Subcutaneous adipose tissue (tissue), 4 donors: ENCODE results near the gene CCDC158. TPM values are rescaled to one million over a fixed set of nuclear protein-coding genes. Genes with fewer than 3 reads are reported as not detected.

Source experiments
- total RNA-seq, 4 donors: library from RNA; depleted of rRNA; stranded (reverse); fragments of >200 nt; gene quantifications; one replicate each; pipeline ENCODE4 v1.1.0, GENCODE V29; 2016
- TF ChIP-seq, protein P1 (sequence below): fragments of 450-650 bp; IDR thresholded peaks from one replicate; pipeline ENCODE4 v1.5.1; 2016; ENCODE audit warnings: low read depth, mild to moderate bottlenecking, control low read depth, antibody characterized with exemption, moderate library complexity

The CCDC158 gene
- total RNA-seq, 4 donors from 2014 or later = 0.33 to 1.7 (median 1.2) TPM

DNA sequence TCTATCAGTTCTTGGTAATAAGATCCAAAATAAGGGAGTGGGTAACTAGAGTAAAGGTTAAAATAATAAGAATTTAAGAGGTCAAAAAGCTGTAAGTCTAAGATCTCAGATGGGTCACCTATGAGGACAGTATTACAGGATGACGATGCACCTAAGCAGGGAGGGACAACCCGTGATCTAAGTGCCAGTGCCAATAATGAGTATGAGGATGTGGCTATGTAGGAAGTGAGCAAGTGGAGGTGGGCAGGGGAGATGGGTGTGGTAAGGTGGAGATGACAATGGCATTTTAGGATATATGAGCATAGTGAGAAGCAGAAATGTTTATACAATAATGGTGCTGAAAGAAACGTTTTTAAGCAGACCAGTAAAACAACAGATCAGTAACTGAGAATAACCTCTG lies 19.3 kb downstream of the CCDC158 start:
- TF ChIP-seq, protein P1, sequence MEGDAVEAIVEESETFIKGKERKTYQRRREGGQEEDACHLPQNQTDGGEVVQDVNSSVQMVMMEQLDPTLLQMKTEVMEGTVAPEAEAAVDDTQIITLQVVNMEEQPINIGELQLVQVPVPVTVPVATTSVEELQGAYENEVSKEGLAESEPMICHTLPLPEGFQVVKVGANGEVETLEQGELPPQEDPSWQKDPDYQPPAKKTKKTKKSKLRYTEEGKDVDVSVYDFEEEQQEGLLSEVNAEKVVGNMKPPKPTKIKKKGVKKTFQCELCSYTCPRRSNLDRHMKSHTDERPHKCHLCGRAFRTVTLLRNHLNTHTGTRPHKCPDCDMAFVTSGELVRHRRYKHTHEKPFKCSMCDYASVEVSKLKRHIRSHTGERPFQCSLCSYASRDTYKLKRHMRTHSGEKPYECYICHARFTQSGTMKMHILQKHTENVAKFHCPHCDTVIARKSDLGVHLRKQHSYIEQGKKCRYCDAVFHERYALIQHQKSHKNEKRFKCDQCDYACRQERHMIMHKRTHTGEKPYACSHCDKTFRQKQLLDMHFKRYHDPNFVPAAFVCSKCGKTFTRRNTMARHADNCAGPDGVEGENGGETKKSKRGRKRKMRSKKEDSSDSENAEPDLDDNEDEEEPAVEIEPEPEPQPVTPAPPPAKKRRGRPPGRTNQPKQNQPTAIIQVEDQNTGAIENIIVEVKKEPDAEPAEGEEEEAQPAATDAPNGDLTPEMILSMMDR = no peak

DNA sequence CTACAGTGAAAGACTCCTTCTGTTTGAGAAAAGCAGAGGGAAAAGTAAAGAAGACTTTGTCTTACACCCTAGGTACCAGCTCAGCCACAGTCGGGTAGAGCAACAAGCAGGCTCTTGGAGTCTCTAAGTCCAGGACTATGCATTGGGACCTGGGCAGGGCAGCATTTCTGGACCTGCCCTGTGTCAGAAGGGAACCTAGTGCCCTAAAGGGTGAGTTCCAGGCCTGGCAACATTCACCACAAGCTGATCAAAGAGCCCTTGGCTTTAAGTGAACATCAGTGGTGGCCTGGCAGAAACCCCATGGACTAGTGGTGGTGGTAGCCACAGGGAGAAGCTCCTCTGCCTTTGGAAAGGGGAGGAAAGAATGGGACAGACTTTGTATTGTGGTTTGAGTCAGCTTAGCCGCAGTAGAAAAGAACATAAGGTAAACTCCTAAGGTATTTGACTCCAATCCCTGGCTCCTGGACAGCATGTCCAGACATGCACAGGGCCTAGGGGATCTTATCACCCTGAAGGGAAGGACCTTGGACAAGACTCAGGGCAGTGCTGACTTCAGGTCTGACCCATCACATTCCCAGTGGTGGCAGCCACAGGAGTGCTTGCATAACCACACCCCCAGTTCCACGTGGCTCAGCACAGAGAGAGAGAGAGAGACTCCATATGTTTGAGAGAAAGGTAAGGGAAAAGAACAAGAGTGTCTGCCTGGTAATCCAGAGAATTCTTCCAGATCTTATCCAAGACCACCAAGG lies 32.6 kb downstream of the CCDC158 start:
- TF ChIP-seq, protein P1 = no peak

DNA sequence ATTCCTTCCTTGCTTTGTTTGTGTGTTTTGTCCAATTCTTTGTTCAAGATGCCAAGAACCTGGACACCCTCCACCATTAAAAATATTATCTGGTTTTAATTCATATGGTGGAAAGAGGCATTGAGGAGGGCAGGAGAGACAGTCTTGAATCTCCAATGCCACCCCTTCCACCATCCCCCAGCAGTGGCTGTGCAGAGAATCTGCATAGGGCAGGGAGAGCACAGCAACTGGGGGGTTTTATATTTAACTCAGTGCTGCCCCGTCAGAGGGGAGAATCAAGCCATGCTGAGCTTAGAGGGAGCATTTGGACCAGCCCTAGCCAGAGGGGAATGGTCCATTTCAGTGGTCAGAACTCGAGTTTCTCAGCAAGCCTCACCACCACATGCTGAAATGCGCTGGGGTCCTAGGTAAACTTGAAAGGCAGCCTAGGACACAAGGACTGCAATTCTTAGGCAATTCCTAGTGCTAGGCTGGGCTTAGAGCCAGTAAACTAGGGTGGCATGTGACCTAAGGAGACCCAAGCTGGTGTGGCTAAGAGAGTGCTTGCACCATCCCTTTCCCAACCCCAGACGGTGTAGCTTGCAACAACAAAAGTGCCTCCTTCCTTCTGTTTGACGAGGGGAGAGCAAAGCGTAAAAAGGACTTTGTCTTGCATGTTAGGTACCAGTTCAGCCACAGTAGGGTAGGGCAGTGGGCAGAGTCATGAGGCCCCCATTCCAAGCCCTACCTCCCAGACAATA lies 34.2 kb downstream of the CCDC158 start:
- TF ChIP-seq, protein P1 = no peak

DNA sequence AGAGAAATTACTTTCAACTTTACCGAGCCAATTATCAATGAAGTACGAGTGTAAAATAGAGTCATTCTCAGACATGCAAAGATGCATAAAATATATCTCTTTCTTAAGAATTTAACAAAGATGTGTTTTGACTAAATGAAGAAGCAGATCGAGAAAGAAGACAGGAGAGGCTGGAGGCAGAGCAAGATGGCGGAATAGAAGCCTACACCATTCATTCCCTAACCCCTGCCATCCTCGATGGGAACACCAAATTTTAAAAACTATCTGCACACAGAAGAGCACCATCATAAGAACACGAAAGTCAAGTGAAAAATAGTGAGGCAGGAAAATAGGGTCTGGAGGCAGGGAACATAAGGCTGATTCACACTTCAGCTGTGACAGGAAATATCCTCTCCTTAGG lies 35.0 kb downstream of the CCDC158 start:
- TF ChIP-seq, protein P1 = no peak

DNA sequence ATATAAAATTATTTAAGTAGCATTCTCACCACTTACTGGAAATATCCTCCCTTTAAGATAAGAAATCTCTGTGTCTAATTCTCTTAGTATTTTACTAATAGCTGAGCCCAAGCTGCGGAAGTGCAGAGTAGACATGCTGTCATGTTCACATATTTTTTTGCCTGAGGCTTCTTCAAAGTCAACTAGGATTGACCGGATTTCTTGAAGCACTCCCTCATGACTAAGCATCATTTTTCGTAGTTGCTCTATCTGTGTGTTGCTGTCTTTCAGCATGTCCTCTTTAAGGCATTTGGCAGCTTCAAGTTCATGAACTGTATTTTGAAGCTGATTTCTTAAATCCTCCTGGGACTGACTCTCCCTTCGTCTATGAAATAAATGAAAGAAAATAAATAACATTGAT lies 36.9 kb downstream of the CCDC158 start:
- TF ChIP-seq, protein P1 = no peak

DNA sequence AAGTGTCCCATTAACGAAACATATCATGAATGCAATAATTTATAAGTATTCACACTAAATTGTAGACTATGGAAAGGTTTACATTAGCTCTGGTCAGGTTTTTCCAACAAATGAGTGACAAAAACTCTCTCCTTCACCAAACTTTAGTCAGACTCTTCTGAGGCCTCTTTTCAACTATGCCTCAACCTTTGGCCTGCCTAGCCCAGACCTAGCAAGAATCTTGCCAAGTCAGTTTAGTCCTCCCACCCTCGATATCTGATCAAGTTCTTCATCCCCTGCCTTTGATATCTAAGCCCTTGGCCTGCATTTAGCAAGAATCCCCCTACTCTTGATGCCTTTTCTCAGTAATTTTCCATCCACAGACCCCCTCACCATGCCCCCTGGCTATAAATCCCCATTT lies 37.9 kb downstream of the CCDC158 start:
- TF ChIP-seq, protein P1 = no peak

DNA sequence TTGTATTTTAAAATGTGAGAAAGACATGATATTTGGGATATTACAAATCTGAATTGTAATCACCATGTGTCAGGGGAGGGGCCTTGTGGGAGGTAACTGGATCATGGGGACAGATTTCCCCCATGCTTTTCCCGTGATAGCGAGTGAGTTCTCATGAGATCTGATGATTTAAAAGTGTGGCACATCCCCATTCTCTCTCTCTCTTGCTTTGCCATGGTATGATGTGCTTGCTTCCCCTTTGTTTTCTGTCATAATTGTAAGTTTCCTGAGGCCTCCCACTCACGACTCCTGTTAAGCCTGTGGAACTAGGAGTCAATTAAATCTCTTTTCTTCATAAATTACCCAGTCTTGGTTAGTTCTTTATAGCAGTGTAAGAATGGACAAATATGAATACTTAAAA lies 39.0 kb downstream of the CCDC158 start:
- TF ChIP-seq, protein P1 = no peak
